H1 (cell line): ENCODE measurements around the gene HJURP. TPM values are rescaled to one million over a fixed set of nuclear protein-coding genes. Genes with fewer than 3 reads are reported as not detected.

Experiments used
- CTCF ChIA-PET: fragments of 300-600 bp; sonication (Branson Sonifier 250); formaldehyde crosslinking; loops from one replicate; lab custom pipeline; 2021; ENCODE audit not compliant: partially characterized antibody; lab: Charles Lee
- POLR2A ChIA-PET: fragments of 300-600 bp; sonication (Branson Sonifier 250); formaldehyde crosslinking; loops from one replicate; lab custom pipeline; 2021; ENCODE audit warnings: inconsistent platforms; ENCODE audit not compliant: partially characterized antibody; lab: Charles Lee
- DNase-seq, 2 experiments: peaks; one replicate each; pipeline versions ENCODE4 v3.0.0 to v3.0.0-alpha.2; 2010 to 2022; ENCODE audit warnings: low spot score in 2 of 2, low read depth in 1 of 2, mixed read lengths in 1 of 2
- FAIRE-seq: peaks from 2 replicates; lab custom pipeline; 2011; peaks lifted over from hg19 to GRCh38; lab: Jason Lieb, UNC
- H2AFZ ChIP-seq: 2 replicates; pipeline ENCODE4 v1.8.1; 2012; ENCODE audit warnings: low read length, inconsistent platforms
- H2AK5ac ChIP-seq: 2 replicates; pipeline ENCODE4 v1.6.1; 2013; ENCODE audit warnings: low read depth, low read length
- H2BK120ac ChIP-seq: replicated peaks from 2 replicates; pipeline ENCODE3; 2013; ENCODE audit warnings: low read depth, low read length, inconsistent platforms
- H2BK12ac ChIP-seq: 2 replicates; pipeline ENCODE4 v1.6.1; 2013; ENCODE audit warnings: low read depth, low read length
- H2BK15ac ChIP-seq: 2 replicates; pipeline ENCODE4 v1.6.1; 2013; ENCODE audit warnings: low read length
- H2BK20ac ChIP-seq: 2 replicates; pipeline ENCODE4 v1.6.1; 2013; ENCODE audit warnings: low read length
- H2BK5ac ChIP-seq: 2 replicates; pipeline ENCODE4 v1.6.1; 2013; ENCODE audit warnings: low read depth, low read length
- H3K14ac ChIP-seq: 2 replicates; pipeline ENCODE4 v1.6.1; 2013; ENCODE audit warnings: inconsistent platforms; ENCODE audit not compliant: insufficient read length
- H3K18ac ChIP-seq: 2 replicates; pipeline ENCODE4 v1.6.1; 2013; ENCODE audit warnings: low read length; ENCODE audit errors: extremely low read depth
- H3K23ac ChIP-seq: 2 replicates; pipeline ENCODE4 v1.6.1; 2013; ENCODE audit warnings: inconsistent platforms; ENCODE audit not compliant: insufficient read length
- H3K23me2 ChIP-seq: 2 replicates; pipeline ENCODE4 v1.6.1; 2013; ENCODE audit warnings: low read depth, low read length
- H3K27ac ChIP-seq: 2 replicates; pipeline ENCODE4 v1.6.1; 2011; ENCODE audit warnings: low read depth, low read length, inconsistent platforms
- H3K27me3 ChIP-seq, 4 experiments: replicated peaks in 1 of 4; 1 replicate in 1 of 4; 2 replicates in 3 of 4; pipeline versions ENCODE4 v1.6.1 to v1.8.1; 2011 to 2013; ENCODE audit warnings: low read length in 3 of 4, mild to moderate bottlenecking in 3 of 4, inconsistent platforms in 2 of 4, mixed read lengths in 2 of 4, moderate library complexity in 1 of 4; ENCODE audit not compliant: control insufficient read depth in 3 of 4, insufficient read depth in 3 of 4; ENCODE audit errors: extremely low read depth in 1 of 4
- H3K36me3 ChIP-seq, 4 experiments: 2 replicates each; pipeline versions ENCODE4 v1.6.1 to v1.8.1; 2011 to 2013; ENCODE audit warnings: mild to moderate bottlenecking in 4 of 4, low read length in 3 of 4, moderate library complexity in 2 of 4, control low read depth in 1 of 4, inconsistent platforms in 1 of 4; ENCODE audit not compliant: insufficient read depth in 4 of 4, control insufficient read depth in 2 of 4
- H3K4ac ChIP-seq: replicated peaks from 2 replicates; pipeline ENCODE3; 2013; ENCODE audit warnings: low read length, low read depth, mixed read lengths, inconsistent platforms; ENCODE audit not compliant: insufficient read length
- H3K4me1 ChIP-seq, 4 experiments: replicated peaks in 1 of 4; 1 replicate in 1 of 4; 2 replicates in 3 of 4; pipeline versions ENCODE4 v1.6.1 to v1.8.1; 2011 to 2013; ENCODE audit warnings: low read length in 3 of 4, inconsistent platforms in 2 of 4, mixed read lengths in 1 of 4; ENCODE audit not compliant: insufficient read depth in 4 of 4, control insufficient read depth in 3 of 4
- H3K4me2 ChIP-seq, 2 experiments: 2 replicates each; pipeline versions ENCODE4 v1.6.1 to v1.8.1; 2011 to 2013; ENCODE audit warnings: low read depth in 2 of 2, low read length in 2 of 2, control low read depth in 1 of 2, inconsistent platforms in 1 of 2, mild to moderate bottlenecking in 1 of 2; ENCODE audit not compliant: insufficient read depth in 1 of 2
- H3K4me3 ChIP-seq, 4 experiments: fragments of 200-600, 300-600 bp in 1 of 4; sonication (generic), shearing (Covaris generic), sonication (Bioruptor Twin) in 1 of 4; 2 replicates each; pipeline versions ENCODE4 v1.5.1 to v1.8.1; 2011 to 2016; ENCODE audit warnings: low read length in 4 of 4, low read depth in 3 of 4, control low read depth in 2 of 4, inconsistent platforms in 2 of 4, mild to moderate bottlenecking in 2 of 4, mixed read lengths in 1 of 4, moderate library complexity in 1 of 4; ENCODE audit not compliant: insufficient read depth in 2 of 4; ENCODE audit errors: extremely low read depth in 1 of 4
- H3K56ac ChIP-seq: replicated peaks from 2 replicates; pipeline ENCODE3; 2013; ENCODE audit warnings: low read depth, mild to moderate bottlenecking, mixed read lengths, low read length, inconsistent platforms; ENCODE audit not compliant: insufficient read length
- H3K79me1 ChIP-seq: 2 replicates; pipeline ENCODE4 v1.6.1; 2013; ENCODE audit warnings: low read depth, low read length, control low read depth
- H3K79me2 ChIP-seq, 2 experiments: 2 replicates each; pipeline versions ENCODE4 v1.6.1 to v1.8.1; 2012 to 2013; ENCODE audit warnings: low read length in 2 of 2, mild to moderate bottlenecking in 2 of 2, inconsistent platforms in 1 of 2; ENCODE audit not compliant: insufficient read depth in 2 of 2, control insufficient read depth in 1 of 2
- H3K9ac ChIP-seq, 4 experiments: replicated peaks in 1 of 4; 1 replicate in 1 of 4; 2 replicates in 3 of 4; pipeline versions ENCODE4 v1.6.1 to v1.8.1; 2011 to 2013; ENCODE audit warnings: low read depth in 3 of 4, low read length in 3 of 4, control low read depth in 2 of 4, mild to moderate bottlenecking in 2 of 4, moderate library complexity in 2 of 4, inconsistent platforms in 1 of 4; ENCODE audit errors: extremely low read depth in 1 of 4
- H3K9me3 ChIP-seq, 2 experiments: 2 replicates each; pipeline versions ENCODE4 v1.6.1 to v1.8.1; 2012 to 2013; ENCODE audit warnings: mild to moderate bottlenecking in 2 of 2, moderate library complexity in 2 of 2, control low read depth in 1 of 2, inconsistent platforms in 1 of 2, low read depth in 1 of 2, low read length in 1 of 2, mixed read lengths in 1 of 2; ENCODE audit not compliant: insufficient read depth in 2 of 2
- H4K20me1 ChIP-seq, 2 experiments: replicated peaks in 1 of 2; 2 replicates each; pipeline versions ENCODE3 to v1.8.1; 2011 to 2013; ENCODE audit warnings: inconsistent platforms in 2 of 2, low read length in 2 of 2, mild to moderate bottlenecking in 1 of 2; ENCODE audit not compliant: insufficient read depth in 2 of 2, control insufficient read depth in 1 of 2
- H4K5ac ChIP-seq: 2 replicates; pipeline ENCODE4 v1.6.1; 2013; ENCODE audit warnings: low read length, low read depth, mixed read lengths, inconsistent platforms; ENCODE audit not compliant: insufficient read length
- H4K8ac ChIP-seq: 2 replicates; pipeline ENCODE4 v1.8.0; 2013; ENCODE audit warnings: mild to moderate bottlenecking, moderate library complexity, low read length, inconsistent platforms; ENCODE audit not compliant: insufficient read depth; ENCODE audit errors: extremely low read depth
- H4K91ac ChIP-seq: replicated peaks from 2 replicates; pipeline ENCODE3; 2013; ENCODE audit warnings: low read length, mixed read lengths, inconsistent platforms; ENCODE audit not compliant: insufficient read length
- POLR2A ChIP-seq, 2 experiments: IDR thresholded peaks; 1 replicate in 1 of 2; 2 replicates in 1 of 2; pipeline ENCODE4 v1.6.1; 2011; ENCODE audit warnings: low read depth in 2 of 2, low read length in 2 of 2, mild to moderate bottlenecking in 2 of 2; ENCODE audit errors: control extremely low read depth in 1 of 2
- SIX5 ChIP-seq: IDR thresholded peaks from 2 replicates; pipeline ENCODE4 v1.6.1; 2011; ENCODE audit warnings: mild to moderate bottlenecking, low read depth, low read length
- WGBS, 2 experiments: shearing (Covaris generic) in 1 of 2; methylation state at CpG; one replicate each; pipeline versions ENCODE4 v1.1.6 to v1.1.7; 2013 to 2015; ENCODE audit warnings: low lambda C conversion rate in 2 of 2, mixed read lengths in 2 of 2, inconsistent platforms in 1 of 2, low coverage in 1 of 2, missing lambda C conversion rate in 1 of 2; ENCODE audit not compliant: insufficient replicate concordance in 2 of 2, insufficient coverage in 1 of 2, insufficient read length in 1 of 2; ENCODE audit errors: extremely low coverage in 1 of 2, missing lambda C conversion rate in 1 of 2; 5-methylcytosine and 5-hydroxymethylcytosine counted together
- polyA plus RNA-seq, 7 experiments: library from polyadenylated mRNA; depleted of rRNA in 3 of 7; stranded (reverse) in 5 of 7; unstranded in 2 of 7; fragments of >200 nt in 5 of 7; fragments of 200-250 nt in 2 of 7; gene quantifications; 1 replicate in 5 of 7; 2 replicates in 1 of 7; 4 replicates in 1 of 7; pipeline versions ENCODE4 v1.2.1 to v1.2.3, GENCODE V29; 2011 to 2013; ENCODE audit warnings: missing spikeins in 2 of 7, mixed read lengths in 2 of 7
- total RNA-seq: library from RNA; stranded (reverse); fragmentation: NEBNext Ultra II Directional; extraction: Animal tissue kit (Norgen Biotek cat#: 25700); gene quantifications from 2 replicates; pipeline ENCODE4 v1.2.1, GENCODE V29; 2021

Gene HJURP
- total and polyA plus RNA-seq, 2 of the 8 experiments (the other 6 are each of a cell fraction or from before 2014, with no cell fraction given) = 49.3 to 60.5 TPM

- FAIRE-seq = no peak
- H2BK120ac ChIP-seq = no peak overlapping the region
- no peaks in the 10 kb centered on the region for H4K20me1 ChIP-seq
- no peaks in the 10 kb centered on the region for H3K4me1 ChIP-seq
- H3K23ac ChIP-seq = no peak overlapping the region
- no peak overlapping the region for H3K18ac ChIP-seq
- no peak overlapping the region for H3K4ac ChIP-seq
- no peak overlapping the region for H4K5ac ChIP-seq
- no peaks in the 10 kb centered on the region for H3K23me2 ChIP-seq
- H3K36me3 ChIP-seq = no peaks in the 10 kb centered on the region
- DNase-seq = no peak
- H3K27ac ChIP-seq = no peak overlapping the region
- no peaks in the 10 kb centered on the region for H3K9me3 ChIP-seq
- H4K8ac ChIP-seq = no peak overlapping the region
- H2AK5ac ChIP-seq = no peak overlapping the region
- no peaks in the 10 kb centered on the region for H3K27me3 ChIP-seq
- WGBS, 2 experiments = 91% methylated on average over 4 of the region's 4 CpGs; no CpG with 5 or more reads in 1 of the 2 experiments
- no peak overlapping the region for H4K91ac ChIP-seq
- H2AFZ ChIP-seq = no peak overlapping the region
- H3K4me2 ChIP-seq = no peak overlapping the region
- H2BK12ac ChIP-seq = no peak overlapping the region
- no peak overlapping the region for H3K9ac ChIP-seq
- POLR2A ChIA-PET = no interaction called here
- H3K4me3 ChIP-seq = no peak overlapping the region
- H2BK5ac ChIP-seq = no peak overlapping the region
- CTCF ChIA-PET = interaction anchor here (2.6 kb wide), 1 partner anchor 15 kb away, joined by 11 read pairs; no protein-coding TSS in a partner anchor
- no peak overlapping the region for H3K56ac ChIP-seq
- H3K14ac ChIP-seq = no peak overlapping the region
- H3K79me1 ChIP-seq = no peaks in the 10 kb centered on the region
- no peaks in the 10 kb centered on the region for H3K79me2 ChIP-seq
- H2BK20ac ChIP-seq = no peak overlapping the region
- no peak overlapping the region for H2BK15ac ChIP-seq
- no peak for TF ChIP-seq POLR2A (IDR thresholded peaks at IDR 0.05; ENCODE audit: control extremely low read depth in 1 of 2, low read depth in 2 of 2, low read length in 2 of 2)
- TF ChIP-seq SIX5 = no peak
Measured at GRCh38 chr2:233816771-233817170, 37.6 kb downstream of the HJURP start.
